Esophagus muscularis mucosa (tissue), 3 donors: Measurements from ENCODE around the gene MS4A10.

ENCODE experiments used
- POLR2A ChIP-seq: fragments of 450-650 bp; IDR thresholded peaks from one replicate; pipeline ENCODE4 v1.6.1; 2017; ENCODE audit warnings: antibody characterized with exemption, moderate library complexity, mild to moderate bottlenecking, low read depth
- TF ChIP-seq, protein P1 (sequence below), 3 experiments: fragments of 200-600 bp in 2 of 3; fragments of 450-650 bp in 1 of 3; sonication (generic) in 2 of 3; IDR thresholded peaks; one replicate each; pipeline ENCODE4 v1.5.1; 2017 to 2019; ENCODE audit warnings: antibody characterized with exemption in 3 of 3, mild to moderate bottlenecking in 2 of 3, moderate library complexity in 1 of 3

DNA sequence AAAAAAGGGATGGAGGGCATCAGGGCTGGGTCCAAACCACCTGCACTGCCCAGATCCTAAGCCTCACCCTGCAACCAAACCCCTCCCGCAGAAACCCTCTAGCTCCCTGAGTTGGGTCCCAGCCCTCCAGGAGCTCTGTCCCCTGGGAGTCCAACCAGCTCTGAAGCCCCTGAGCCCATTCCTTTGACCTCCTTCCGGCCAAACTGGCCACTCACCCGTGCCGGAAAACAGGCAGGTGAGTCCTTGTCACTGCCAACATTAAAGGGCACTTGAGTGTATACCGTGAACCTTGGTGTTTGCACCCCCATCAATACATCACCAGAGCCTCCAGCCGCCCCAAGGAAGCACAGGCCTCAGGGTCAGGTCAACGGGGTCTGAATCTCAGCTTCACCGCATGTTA, 16.9 kb upstream of the MS4A10 start:
- no peak for TF ChIP-seq POLR2A
- TF ChIP-seq, protein P1, sequence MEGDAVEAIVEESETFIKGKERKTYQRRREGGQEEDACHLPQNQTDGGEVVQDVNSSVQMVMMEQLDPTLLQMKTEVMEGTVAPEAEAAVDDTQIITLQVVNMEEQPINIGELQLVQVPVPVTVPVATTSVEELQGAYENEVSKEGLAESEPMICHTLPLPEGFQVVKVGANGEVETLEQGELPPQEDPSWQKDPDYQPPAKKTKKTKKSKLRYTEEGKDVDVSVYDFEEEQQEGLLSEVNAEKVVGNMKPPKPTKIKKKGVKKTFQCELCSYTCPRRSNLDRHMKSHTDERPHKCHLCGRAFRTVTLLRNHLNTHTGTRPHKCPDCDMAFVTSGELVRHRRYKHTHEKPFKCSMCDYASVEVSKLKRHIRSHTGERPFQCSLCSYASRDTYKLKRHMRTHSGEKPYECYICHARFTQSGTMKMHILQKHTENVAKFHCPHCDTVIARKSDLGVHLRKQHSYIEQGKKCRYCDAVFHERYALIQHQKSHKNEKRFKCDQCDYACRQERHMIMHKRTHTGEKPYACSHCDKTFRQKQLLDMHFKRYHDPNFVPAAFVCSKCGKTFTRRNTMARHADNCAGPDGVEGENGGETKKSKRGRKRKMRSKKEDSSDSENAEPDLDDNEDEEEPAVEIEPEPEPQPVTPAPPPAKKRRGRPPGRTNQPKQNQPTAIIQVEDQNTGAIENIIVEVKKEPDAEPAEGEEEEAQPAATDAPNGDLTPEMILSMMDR (IDR thresholded peaks at IDR 0.05) = no peak
